Esophagus muscularis mucosa (tissue), 4 donors: ENCODE data around the gene PODNL1.

ENCODE experiments used
- CTCF ChIP-seq, 3 experiments: fragments of 200-600 bp in 2 of 3; fragments of 450-650 bp in 1 of 3; sonication (generic) in 2 of 3; IDR thresholded peaks; one replicate each; pipeline ENCODE4 v1.5.1; 2017 to 2019; ENCODE audit warnings: antibody characterized with exemption in 3 of 3, mild to moderate bottlenecking in 2 of 3, moderate library complexity in 1 of 3
- EP300 ChIP-seq: sonication (generic); formaldehyde crosslinking; IDR thresholded peaks from one replicate; pipeline ENCODE4 v1.6.1; 2017; ENCODE audit warnings: antibody characterized with exemption
- POLR2AphosphoS5 ChIP-seq, 2 donors: sonication (generic); formaldehyde crosslinking; IDR thresholded peaks; one replicate each; pipeline ENCODE4 v1.6.1; 2017; ENCODE audit warnings: antibody characterized with exemption in 2 of 2

GRCh38 chr19:13972368-13973155 lies 34.3 kb upstream of the PODNL1 start:
- TF ChIP-seq POLR2AphosphoS5 (IDR thresholded peaks at IDR 0.05) (no peak), CTCF (IDR thresholded peaks at IDR 0.05) (no peak), EP300 (no peak)
